Limb (tissue), 2 donors: Measurements from ENCODE around the gene OSM.

ENCODE experiments used
- DNase-seq, 2 donors: peaks; one replicate each; pipeline ENCODE4 v3.0.0-alpha.2; 2016; ENCODE audit errors: extremely low spot score in 2 of 2

The OSM gene

GRCh38 chr22:30285176-30285845, 18.7 kb upstream of the OSM start:
- DNase-seq, result no peak

- DNase-seq, result no peak
These were observed 18.0 kb upstream of the OSM start for GRCh38 chr22:30284666-30285065.

- DNase-seq, result no peak
These were observed 17.5 kb upstream of the OSM start for GRCh38 chr22:30284172-30284571.

GRCh38 chr22:30283342-30283741, 16.7 kb upstream of the OSM start:
- no peak for DNase-seq

GRCh38 chr22:30282616-30283046, 16.0 kb upstream of the OSM start:
- DNase-seq, result no peak

- DNase-seq, result no peak
These were observed 13.9 kb upstream of the OSM start for GRCh38 chr22:30280505-30280904.

- DNase-seq, result no peak
These were observed 13.3 kb upstream of the OSM start for GRCh38 chr22:30279932-30280331.

GRCh38 chr22:30279046-30279788, 12.6 kb upstream of the OSM start:
- DNase-seq, result no peak

GRCh38 chr22:30277547-30278344, 11.1 kb upstream of the OSM start:
- no peak for DNase-seq

- DNase-seq, result no peak
These were observed 9.4 kb upstream of the OSM start for GRCh38 chr22:30276039-30276438.

GRCh38 chr22:30275625-30276024, 9.0 kb upstream of the OSM start:
- DNase-seq, result no peak

- no peak for DNase-seq
These were observed 7.8 kb upstream of the OSM start for GRCh38 chr22:30274437-30274812.

- DNase-seq, result no peak
These were observed 7.2 kb upstream of the OSM start for GRCh38 chr22:30273711-30274436.

- DNase-seq, result no peak
These were observed 6.3 kb upstream of the OSM start for GRCh38 chr22:30272781-30273601.

GRCh38 chr22:30270832-30271231, 4.2 kb upstream of the OSM start:
- no peak for DNase-seq

GRCh38 chr22:30268331-30268730, 1.7 kb upstream of the OSM start:
- DNase-seq, result no peak

- DNase-seq, result no peak
These were observed 991 bp upstream of the OSM start for GRCh38 chr22:30267382-30268302.

- no peak for DNase-seq
These were observed 717 bp downstream of the OSM start for GRCh38 chr22:30265823-30266444.

GRCh38 chr22:30265131-30265720, 1.4 kb downstream of the OSM start:
- no peak for DNase-seq
